RPMI8226 (cell line): ENCODE measurements around the gene NCK1.

ENCODE experiments used
- DNase-seq: peaks from one replicate; pipeline ENCODE4 v3.0.0-alpha.2; 2015

The NCK1 gene

GRCh38 chr3:136861890-136862616 lies at the start of gene NCK1:
TSS of gene NCK1 (plus strand) at chr3:136862208. CDS start at chr3:136928002, 65,794 bp downstream.
- peak; percentile 98 for DNase-seq

- DNase-seq: no peak
These were observed 44.6 kb upstream of the NCK1 start for GRCh38 chr3:136817448-136817847.

GRCh38 chr3:136818191-136818768 lies 43.7 kb upstream of the NCK1 start:
- no peak for DNase-seq

- no peak for DNase-seq
These were observed 43.1 kb upstream of the NCK1 start, which contains the start of gene SLC35G2 for GRCh38 chr3:136818769-136819391. TSS of gene SLC35G2 (plus strand) at chr3:136819126. CDS start at chr3:136854461, 35,335 bp downstream.

- DNase-seq: no peak
These were observed 42.6 kb upstream of the NCK1 start for GRCh38 chr3:136819392-136819730.

- DNase-seq: peak; percentile 61
These were observed 42.0 kb upstream of the NCK1 start for GRCh38 chr3:136819731-136820679.

GRCh38 chr3:136831461-136831860 lies 30.5 kb upstream of the NCK1 start:
- no peak for DNase-seq

GRCh38 chr3:136835089-136835812 lies 26.8 kb upstream of the NCK1 start:
- DNase-seq: no peak

- DNase-seq: no peak
These were observed 26.0 kb upstream of the NCK1 start for GRCh38 chr3:136835813-136836510.

- DNase-seq: no peak
These were observed 25.4 kb upstream of the NCK1 start for GRCh38 chr3:136836511-136837156.

GRCh38 chr3:136838641-136839555 lies 23.1 kb upstream of the NCK1 start:
- no peak for DNase-seq

GRCh38 chr3:136839556-136839931 lies 22.5 kb upstream of the NCK1 start:
- no peak for DNase-seq

GRCh38 chr3:136840252-136840651 lies 21.8 kb upstream of the NCK1 start:
- DNase-seq: no peak

- DNase-seq: no peak
These were observed 19.7 kb upstream of the NCK1 start for GRCh38 chr3:136842294-136842693.

GRCh38 chr3:136844724-136845123 lies 17.3 kb upstream of the NCK1 start:
- no peak for DNase-seq

GRCh38 chr3:136852180-136852579 lies 9.8 kb upstream of the NCK1 start:
- DNase-seq: no peak

GRCh38 chr3:136856665-136857064 lies 5.3 kb upstream of the NCK1 start:
- no peak for DNase-seq

- no peak for DNase-seq
These were observed 3.6 kb upstream of the NCK1 start for GRCh38 chr3:136858381-136858780.

GRCh38 chr3:136860541-136860940 lies 1.5 kb upstream of the NCK1 start:
- DNase-seq: no peak
